Calu3 (cell line): ENCODE measurements around the gene TTC27. TPM values are rescaled to one million over a fixed set of nuclear protein-coding genes. Genes with fewer than 3 reads are reported as not detected.
A peak's percentile ranks its signal among the peaks of the same experiment; 100 is the strongest.

ENCODE experiments used
- BruUV-seq: library from RNA; stranded (reverse); fragments of 400-500 nt; replicated peaks from 2 replicates; lab custom pipeline; 2021; lab: Mats Ljungman, UMichigan
- CTCF ChIA-PET: fragments of 300-600 bp; sonication (Branson Sonifier 250); formaldehyde crosslinking; loops from one replicate; lab custom pipeline; 2022; ENCODE audit warnings: antibody characterized with exemption; lab: Charles Lee
- DNase-seq: peaks from one replicate; pipeline ENCODE4 v3.0.0; 2022
- H3K27ac Mint-ChIP-seq: one replicate; pipeline ENCODE4 v1.8.0; 2022; ENCODE audit warnings: mixed read lengths; ENCODE audit not compliant: unreplicated experiment
- H3K27me3 Mint-ChIP-seq: one replicate; pipeline ENCODE4 v1.8.0; 2022; ENCODE audit warnings: mixed read lengths; ENCODE audit not compliant: unreplicated experiment
- H3K36me3 Mint-ChIP-seq: one replicate; pipeline ENCODE4 v1.8.0; 2022; ENCODE audit warnings: mild to moderate bottlenecking, moderate library complexity, mixed read lengths; ENCODE audit not compliant: insufficient read depth, unreplicated experiment
- H3K4me1 Mint-ChIP-seq: one replicate; pipeline ENCODE4 v1.8.0; 2022; ENCODE audit warnings: mild to moderate bottlenecking, low read depth, mixed read lengths; ENCODE audit not compliant: unreplicated experiment
- H3K4me3 Mint-ChIP-seq: one replicate; pipeline ENCODE4 v1.8.0; 2022; ENCODE audit warnings: mild to moderate bottlenecking, low read depth, moderate library complexity, mixed read lengths; ENCODE audit not compliant: unreplicated experiment
- H3K9me3 Mint-ChIP-seq: one replicate; pipeline ENCODE4 v1.8.0; 2022; ENCODE audit warnings: low read depth, mixed read lengths; ENCODE audit not compliant: unreplicated experiment
- CTCF ChIP-seq: fragments of 200-600 bp; IDR thresholded peaks from one replicate; pipeline ENCODE4 v1.8.0; 2022; ENCODE audit warnings: antibody characterized with exemption; ENCODE audit not compliant: unreplicated experiment
- intact Hi-C: fragments of 100-400 bp; cut with micrococcal nuclease; formaldehyde crosslinking; loops from one replicate; pipeline ENCODE4 v1.10.0; 2022; ENCODE audit not compliant: unreplicated experiment
- total RNA-seq: library from RNA; stranded (reverse); gene quantifications from 2 replicates; pipeline ENCODE4 v1.2.3, GENCODE V29; 2022

TTC27 gene
- total RNA-seq, 1 experiment from 2014 or later: 20.1 TPM

GRCh38 chr2:32858713-32859112 lies 230.9 kb downstream of the TTC27 start:
- no peak for TF ChIP-seq CTCF
- Mint-ChIP-seq H3K27me3 (no peaks in the 10 kb centered on the region), H3K36me3 (no peaks in the 10 kb centered on the region), H3K4me3 (no peak overlapping the region), H3K4me1 (peaks cover 14% of the 10 kb centered on the region), H3K9me3 (no peaks in the 10 kb centered on the region), H3K27ac (no peak overlapping the region)
- CTCF ChIA-PET: no interaction called here
- intact Hi-C loops: no loop called here
- DNase-seq: no peak
- BruUV-seq: no TSS peak

GRCh38 chr2:32860385-32860784 lies 232.5 kb downstream of the TTC27 start:
- DNase-seq: no peak
- intact Hi-C loops: no loop called here
- BruUV-seq: no TSS peak
- no peaks in the 10 kb centered on the region for H3K27me3 Mint-ChIP-seq
- H3K4me3 Mint-ChIP-seq: no peak overlapping the region
- no peaks in the 10 kb centered on the region for H3K9me3 Mint-ChIP-seq
- H3K27ac Mint-ChIP-seq: no peak overlapping the region
- no peak for TF ChIP-seq CTCF
- peaks cover 2% of the 10 kb centered on the region for H3K36me3 Mint-ChIP-seq
- CTCF ChIA-PET: no interaction called here
- H3K4me1 Mint-ChIP-seq: peaks cover 21% of the 10 kb centered on the region

- H3K27me3 Mint-ChIP-seq: no peaks in the 10 kb centered on the region
- peak overlapping the region; percentile 48 for H3K27ac Mint-ChIP-seq
- H3K9me3 Mint-ChIP-seq: no peaks in the 10 kb centered on the region
- TF ChIP-seq CTCF: no peak
- peaks cover 21% of the 10 kb centered on the region for H3K4me1 Mint-ChIP-seq
- peaks cover 8% of the 10 kb centered on the region for H3K36me3 Mint-ChIP-seq
- CTCF ChIA-PET: no interaction called here
- no peak overlapping the region for H3K4me3 Mint-ChIP-seq
- BruUV-seq: no TSS peak
- no peak for DNase-seq
- intact Hi-C loops: no loop called here
These were observed 234.6 kb downstream of the TTC27 start for GRCh38 chr2:32862269-32863055.

- peaks cover 21% of the 10 kb centered on the region for H3K4me1 Mint-ChIP-seq
- H3K36me3 Mint-ChIP-seq: peaks cover 8% of the 10 kb centered on the region
- TF ChIP-seq CTCF: no peak
- CTCF ChIA-PET: interaction anchor here (1.0 kb wide), 1 partner anchor 38 kb away, joined by 3 read pairs; no protein-coding TSS in a partner anchor
- no peak overlapping the region for H3K4me3 Mint-ChIP-seq
- DNase-seq: no peak
- H3K9me3 Mint-ChIP-seq: no peaks in the 10 kb centered on the region
- intact Hi-C loops: no loop called here
- H3K27me3 Mint-ChIP-seq: no peaks in the 10 kb centered on the region
- no TSS peak for BruUV-seq
- H3K27ac Mint-ChIP-seq: peak overlapping the region; percentile 48
These were observed 235.5 kb downstream of the TTC27 start for GRCh38 chr2:32863326-32863725.
